ENCODE data around the gene SLC25A51.

SLC25A51 gene

GRCh38 chr9:37943345-37944265 is 39.7 kb upstream of the SLC25A51 start:
- no peak overlapping the region for H3K4me3 Mint-ChIP-seq
- H3K9me3 Mint-ChIP-seq = no peaks in the 10 kb centered on the region
- no peak overlapping the region for H3K27ac Mint-ChIP-seq
- H3K36me3 Mint-ChIP-seq (ENCODE audit: low read depth) = no peaks in the 10 kb centered on the region
- no peaks in the 10 kb centered on the region for H3K4me1 Mint-ChIP-seq (ENCODE audit: low read depth)
- H3K27me3 Mint-ChIP-seq (ENCODE audit: low read depth) = no peaks in the 10 kb centered on the region

GRCh38 chr9:37942621-37943344 is 38.9 kb upstream of the SLC25A51 start:
- H3K36me3 Mint-ChIP-seq (ENCODE audit: low read depth) = no peaks in the 10 kb centered on the region
- no peak overlapping the region for H3K27ac Mint-ChIP-seq
- H3K4me3 Mint-ChIP-seq = no peak overlapping the region
- no peaks in the 10 kb centered on the region for H3K9me3 Mint-ChIP-seq
- H3K4me1 Mint-ChIP-seq (ENCODE audit: low read depth) = no peaks in the 10 kb centered on the region
- no peaks in the 10 kb centered on the region for H3K27me3 Mint-ChIP-seq (ENCODE audit: low read depth)

- Mint-ChIP-seq H3K9me3 (no peaks in the 10 kb centered on the region), H3K4me1 (ENCODE audit: low read depth) (no peaks in the 10 kb centered on the region), H3K4me3 (no peak overlapping the region), H3K36me3 (ENCODE audit: low read depth) (no peaks in the 10 kb centered on the region), H3K27me3 (ENCODE audit: low read depth) (no peaks in the 10 kb centered on the region), H3K27ac (no peak overlapping the region)
Observed at GRCh38 chr9:37941253-37941652, 37.3 kb upstream of the SLC25A51 start.

GRCh38 chr9:37939575-37940095 is 35.7 kb upstream of the SLC25A51 start:
- no peak overlapping the region for H3K27ac Mint-ChIP-seq

GRCh38 chr9:37938121-37938891 is 34.4 kb upstream of the SLC25A51 start:
- Mint-ChIP-seq H3K27ac (no peak overlapping the region), H3K4me3 (no peak overlapping the region), H3K27me3 (ENCODE audit: low read depth) (no peaks in the 10 kb centered on the region), H3K4me1 (ENCODE audit: low read depth) (no peaks in the 10 kb centered on the region), H3K9me3 (no peaks in the 10 kb centered on the region), H3K36me3 (ENCODE audit: low read depth) (no peaks in the 10 kb centered on the region)

More at GRCh38 chr9:37939575-37940095, 35.7 kb upstream of the SLC25A51 start:
- H3K4me1 Mint-ChIP-seq (ENCODE audit: low read depth) = no peaks in the 10 kb centered on the region
- no peaks in the 10 kb centered on the region for H3K9me3 Mint-ChIP-seq
- H3K36me3 Mint-ChIP-seq (ENCODE audit: low read depth) = no peaks in the 10 kb centered on the region
- no peak overlapping the region for H3K4me3 Mint-ChIP-seq
- H3K27me3 Mint-ChIP-seq (ENCODE audit: low read depth) = no peaks in the 10 kb centered on the region

- Mint-ChIP-seq H3K4me1 (ENCODE audit: low read depth) (no peaks in the 10 kb centered on the region), H3K9me3 (no peaks in the 10 kb centered on the region), H3K27ac (no peak overlapping the region), H3K4me3 (no peak overlapping the region), H3K27me3 (ENCODE audit: low read depth) (no peaks in the 10 kb centered on the region), H3K36me3 (ENCODE audit: low read depth) (no peaks in the 10 kb centered on the region)
Observed at GRCh38 chr9:37937366-37937765, 33.4 kb upstream of the SLC25A51 start.

GRCh38 chr9:37936965-37937364 is 33.0 kb upstream of the SLC25A51 start:
- no peaks in the 10 kb centered on the region for H3K9me3 Mint-ChIP-seq
- no peaks in the 10 kb centered on the region for H3K4me1 Mint-ChIP-seq (ENCODE audit: low read depth)
- no peak overlapping the region for H3K27ac Mint-ChIP-seq
- no peaks in the 10 kb centered on the region for H3K27me3 Mint-ChIP-seq (ENCODE audit: low read depth)
- no peak overlapping the region for H3K4me3 Mint-ChIP-seq
- no peaks in the 10 kb centered on the region for H3K36me3 Mint-ChIP-seq (ENCODE audit: low read depth)

GRCh38 chr9:37936376-37936775 is 32.4 kb upstream of the SLC25A51 start:
- Mint-ChIP-seq H3K27ac (no peak overlapping the region), H3K4me1 (ENCODE audit: low read depth) (no peaks in the 10 kb centered on the region), H3K36me3 (ENCODE audit: low read depth) (no peaks in the 10 kb centered on the region), H3K27me3 (ENCODE audit: low read depth) (no peaks in the 10 kb centered on the region), H3K9me3 (no peaks in the 10 kb centered on the region), H3K4me3 (no peak overlapping the region)

GRCh38 chr9:37935096-37935495 is 31.2 kb upstream of the SLC25A51 start:
- Mint-ChIP-seq H3K27ac (no peak overlapping the region), H3K36me3 (ENCODE audit: low read depth) (no peaks in the 10 kb centered on the region), H3K9me3 (no peaks in the 10 kb centered on the region), H3K4me1 (ENCODE audit: low read depth) (no peaks in the 10 kb centered on the region), H3K4me3 (no peak overlapping the region), H3K27me3 (ENCODE audit: low read depth) (no peaks in the 10 kb centered on the region)

- Mint-ChIP-seq H3K4me3 (no peak overlapping the region), H3K27me3 (ENCODE audit: low read depth) (no peaks in the 10 kb centered on the region), H3K4me1 (ENCODE audit: low read depth) (no peaks in the 10 kb centered on the region), H3K27ac (no peak overlapping the region), H3K9me3 (no peaks in the 10 kb centered on the region), H3K36me3 (ENCODE audit: low read depth) (no peaks in the 10 kb centered on the region)
Observed at GRCh38 chr9:37931592-37931991, 27.7 kb upstream of the SLC25A51 start.

- H3K4me1 Mint-ChIP-seq (ENCODE audit: low read depth) = no peaks in the 10 kb centered on the region
- no peaks in the 10 kb centered on the region for H3K27me3 Mint-ChIP-seq (ENCODE audit: low read depth)
- no peak overlapping the region for H3K4me3 Mint-ChIP-seq
- no peaks in the 10 kb centered on the region for H3K36me3 Mint-ChIP-seq (ENCODE audit: low read depth)
- no peak overlapping the region for H3K27ac Mint-ChIP-seq
- no peaks in the 10 kb centered on the region for H3K9me3 Mint-ChIP-seq
Observed at GRCh38 chr9:37929441-37929895, 25.5 kb upstream of the SLC25A51 start.

GRCh38 chr9:37928552-37929430 is 24.9 kb upstream of the SLC25A51 start:
- Mint-ChIP-seq H3K36me3 (ENCODE audit: low read depth) (no peaks in the 10 kb centered on the region), H3K27me3 (ENCODE audit: low read depth) (no peaks in the 10 kb centered on the region), H3K27ac (no peak overlapping the region), H3K9me3 (no peaks in the 10 kb centered on the region), H3K4me3 (no peak overlapping the region), H3K4me1 (ENCODE audit: low read depth) (no peaks in the 10 kb centered on the region)

GRCh38 chr9:37927601-37928551 is 23.9 kb upstream of the SLC25A51 start:
- Mint-ChIP-seq H3K27me3 (ENCODE audit: low read depth) (no peaks in the 10 kb centered on the region), H3K36me3 (ENCODE audit: low read depth) (no peaks in the 10 kb centered on the region), H3K4me1 (ENCODE audit: low read depth) (no peaks in the 10 kb centered on the region), H3K9me3 (no peaks in the 10 kb centered on the region), H3K4me3 (no peak overlapping the region), H3K27ac (no peak overlapping the region)

Measured in T-helper 1 cell treated with Interleukin-12 subunit alpha and Interleukin-12 subunit beta and Interleukin-4 antibody, amounts not matched to agents 30 μg/mL and 1 μg/mL, for 36 hours (primary cell).